SH-SY5Y (cell line): ENCODE results near the gene SUMO2.

Experiments
- GATA2 ChIP-seq: IDR thresholded peaks from 2 replicates; pipeline ENCODE4 v1.6.1; 2011; ENCODE audit warnings: mild to moderate bottlenecking, low read depth, low read length
- GATA3 ChIP-seq: IDR thresholded peaks from 2 replicates; pipeline ENCODE4 v1.6.1; 2011; ENCODE audit warnings: low read depth, mild to moderate bottlenecking, low read length, moderate library complexity

The SUMO2 gene

DNA sequence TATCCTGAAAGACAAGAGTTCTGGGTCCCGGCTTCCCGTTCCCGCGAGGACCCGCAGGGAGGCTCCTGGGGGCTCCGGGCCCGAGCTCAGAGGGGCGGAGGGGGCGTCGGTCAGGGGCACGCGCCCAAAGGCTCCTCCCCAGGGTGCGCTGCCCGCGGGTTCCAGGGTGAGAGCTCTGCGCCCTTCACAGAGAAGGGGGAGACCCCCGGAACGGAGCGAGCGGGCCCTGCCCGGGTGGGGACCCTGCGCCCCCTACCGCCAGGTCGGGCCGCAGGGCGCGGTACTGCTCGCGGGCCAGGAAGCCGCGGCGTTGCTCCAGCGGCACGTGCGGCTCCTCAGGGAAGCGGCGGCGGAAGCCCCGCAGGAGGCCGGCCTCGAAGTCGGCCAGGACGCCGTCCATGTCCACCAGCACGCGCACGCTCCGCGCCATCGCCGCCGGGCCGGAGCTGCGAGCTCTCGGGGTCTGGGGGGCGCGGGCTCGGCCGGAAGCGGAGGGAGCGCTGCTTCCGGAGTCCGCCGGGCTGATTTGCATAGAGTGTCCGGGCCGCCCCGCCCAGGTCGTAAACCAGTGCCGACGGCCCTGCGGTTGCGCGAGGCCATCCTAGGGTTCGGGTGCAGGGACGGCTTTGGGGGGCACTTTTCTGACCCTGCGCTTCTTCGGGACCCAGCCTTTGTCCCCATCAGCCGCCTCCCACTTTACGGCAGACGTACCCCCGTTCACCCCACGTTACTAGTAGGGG, 51.3 kb downstream of the SUMO2 start, which contains the start of gene NT5C:
Gene NT5C, minus strand, starts transcription at position 465 of the 740 bp plus-strand sequence. Its CDS starts 35 bp downstream, at position 430.
- TF ChIP-seq GATA3 (no peak), GATA2 (no peak)

DNA sequence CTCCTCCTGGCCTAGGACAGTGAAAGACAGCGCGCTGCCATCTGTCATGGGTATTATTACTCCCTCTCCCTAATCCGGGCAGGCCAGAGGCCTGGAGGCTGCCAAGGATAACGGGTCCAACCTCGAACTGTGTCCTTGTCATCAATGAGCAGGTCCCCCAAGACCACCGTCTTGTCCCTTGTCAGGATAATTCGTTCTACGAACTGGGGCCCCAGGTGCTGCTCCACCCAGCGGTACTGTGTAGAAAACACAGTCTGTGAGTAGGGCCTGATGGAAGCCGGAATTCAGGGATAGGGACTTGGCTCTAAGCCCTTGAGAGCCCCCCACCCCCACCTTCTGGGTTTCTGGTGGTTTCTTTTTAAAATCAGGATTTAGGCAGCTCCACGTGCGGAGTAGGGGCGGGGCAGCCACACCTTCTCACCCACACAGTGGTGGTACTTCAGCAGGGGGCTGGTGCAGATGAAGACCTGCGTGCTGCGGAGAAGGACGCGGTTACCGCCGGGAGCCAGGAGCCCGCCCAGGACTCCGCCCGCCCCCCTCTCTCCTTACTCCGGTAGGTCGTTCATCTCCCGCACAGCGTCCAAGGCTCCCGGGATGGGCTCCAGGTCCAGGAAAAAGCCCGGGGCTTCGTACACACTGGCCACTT, 52.0 kb downstream of the SUMO2 start:
- TF ChIP-seq GATA3 (no peak), GATA2 (no peak)

GRCh38 chr17:75130059-75130631, 52.6 kb downstream of the SUMO2 start:
- TF ChIP-seq GATA2 (peak; percentile 58), GATA3 (no peak)

DNA sequence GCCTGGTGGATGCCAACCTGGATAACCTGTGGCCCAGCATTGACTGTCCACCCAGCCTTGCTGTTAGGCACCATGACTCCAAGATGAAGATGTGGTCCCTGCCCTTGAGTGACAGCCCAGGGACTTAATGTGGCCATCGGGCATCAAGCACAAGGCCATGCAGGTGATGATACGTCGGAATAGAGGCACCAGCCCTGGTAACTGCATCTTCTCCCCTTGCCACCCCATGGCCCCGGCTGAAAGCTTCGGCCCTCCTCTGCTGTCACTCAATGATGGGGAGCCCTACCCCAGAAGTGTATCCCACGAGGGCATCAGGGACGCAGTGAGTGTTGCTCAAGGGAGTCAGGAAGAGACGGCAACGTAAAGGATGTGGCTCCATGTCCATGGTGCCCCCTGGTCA, 53.2 kb downstream of the SUMO2 start:
- TF ChIP-seq GATA3: no peak
- TF ChIP-seq GATA2: no peak

DNA sequence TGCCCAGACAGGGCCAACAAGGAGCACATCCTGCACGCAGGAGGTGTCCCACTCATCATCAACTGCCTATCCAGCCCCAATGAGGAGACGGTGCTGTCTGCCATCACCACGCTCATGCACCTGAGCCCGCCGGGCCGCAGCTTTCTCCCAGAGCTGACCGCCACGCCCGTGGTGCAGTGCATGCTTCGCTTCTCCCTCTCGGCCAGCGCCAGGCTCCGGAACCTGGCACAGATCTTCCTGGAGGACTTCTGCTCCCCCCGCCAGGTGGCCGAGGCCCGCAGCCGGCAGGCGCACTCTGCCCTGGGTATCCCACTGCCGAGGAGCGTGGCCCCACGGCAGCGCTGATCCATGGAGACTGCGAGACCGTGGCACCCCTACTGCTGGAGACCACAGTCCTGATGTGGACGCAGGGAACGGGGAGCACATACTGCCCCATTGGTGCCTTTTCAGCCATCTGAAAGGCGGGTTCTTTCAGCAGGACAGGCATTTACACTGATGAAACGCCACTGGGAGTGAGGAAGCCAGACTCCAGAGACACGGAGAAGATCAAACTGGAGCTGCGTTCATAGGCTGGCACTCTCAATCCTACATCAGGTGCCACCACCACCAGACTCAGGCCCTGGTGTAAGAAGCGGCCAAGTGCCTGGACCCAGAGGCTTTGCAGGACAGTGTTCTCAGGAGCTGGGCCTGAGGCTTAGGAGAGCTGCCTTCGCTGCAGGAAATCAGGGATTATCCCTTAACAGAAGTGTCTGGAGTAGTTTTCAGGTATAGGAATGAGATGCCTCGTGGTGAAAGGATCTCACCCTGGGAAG, 53.9 kb downstream of the SUMO2 start:
- no peak for TF ChIP-seq GATA3
- no peak for TF ChIP-seq GATA2

DNA sequence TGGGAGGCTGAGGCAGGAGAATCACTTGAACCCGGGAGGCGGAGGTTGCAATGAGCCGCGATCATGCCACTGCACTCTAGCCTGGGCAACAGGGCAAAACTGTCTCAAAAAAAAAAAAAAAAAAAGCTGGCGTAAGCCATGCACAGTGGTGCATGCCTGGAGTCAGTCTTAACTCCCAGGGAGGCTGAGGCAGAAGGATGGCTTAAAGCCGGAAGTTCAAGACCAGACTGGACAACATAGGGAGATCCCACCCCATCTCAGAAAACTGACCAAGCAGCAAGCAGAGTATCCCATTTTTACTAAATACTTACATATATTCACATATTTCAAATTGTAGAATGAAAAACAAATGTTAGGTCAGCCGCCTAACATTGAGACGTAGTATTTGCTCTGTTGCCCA, 55.8 kb downstream of the SUMO2 start:
- TF ChIP-seq GATA2: no peak
- no peak for TF ChIP-seq GATA3

DNA sequence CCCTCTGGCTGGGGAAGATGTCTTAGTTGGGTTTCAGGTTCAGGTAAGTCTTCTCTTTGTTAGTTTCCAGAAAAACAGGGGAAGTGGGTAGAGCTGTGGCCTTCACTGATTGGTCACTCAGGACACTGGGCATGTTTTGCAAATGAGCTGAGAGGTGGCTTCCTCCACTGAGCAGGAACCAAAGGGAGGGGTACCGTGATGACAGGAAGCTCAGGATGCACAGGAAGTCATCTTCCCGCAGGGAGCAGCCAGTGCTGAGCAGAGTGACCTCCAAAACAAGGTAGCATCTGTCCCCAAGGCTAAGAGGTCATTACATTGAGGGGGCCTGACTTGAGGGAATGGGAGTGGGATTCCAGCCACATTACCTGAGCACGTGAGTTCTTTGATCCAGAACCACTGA, 56.8 kb downstream of the SUMO2 start:
- TF ChIP-seq GATA3: no peak

DNA sequence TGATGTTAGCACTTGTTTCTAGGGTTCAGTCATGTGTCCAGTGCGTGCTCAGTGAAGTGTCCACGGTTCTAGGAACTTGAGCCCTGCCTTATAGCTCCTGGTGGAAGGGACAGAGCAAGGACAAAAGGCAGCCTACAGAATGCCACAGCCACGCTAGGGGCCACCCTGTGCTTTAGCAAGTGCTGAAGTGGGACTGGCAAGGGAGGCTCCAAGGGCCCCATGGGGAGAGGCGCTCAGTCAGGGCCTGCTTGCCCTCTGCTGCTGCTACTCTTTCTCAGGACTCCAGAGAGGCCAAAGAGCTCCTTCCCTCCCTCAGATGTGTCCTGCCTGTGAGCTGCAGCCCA, 58.0 kb downstream of the SUMO2 start:
- TF ChIP-seq GATA3 (no peak), GATA2 (no peak)

DNA sequence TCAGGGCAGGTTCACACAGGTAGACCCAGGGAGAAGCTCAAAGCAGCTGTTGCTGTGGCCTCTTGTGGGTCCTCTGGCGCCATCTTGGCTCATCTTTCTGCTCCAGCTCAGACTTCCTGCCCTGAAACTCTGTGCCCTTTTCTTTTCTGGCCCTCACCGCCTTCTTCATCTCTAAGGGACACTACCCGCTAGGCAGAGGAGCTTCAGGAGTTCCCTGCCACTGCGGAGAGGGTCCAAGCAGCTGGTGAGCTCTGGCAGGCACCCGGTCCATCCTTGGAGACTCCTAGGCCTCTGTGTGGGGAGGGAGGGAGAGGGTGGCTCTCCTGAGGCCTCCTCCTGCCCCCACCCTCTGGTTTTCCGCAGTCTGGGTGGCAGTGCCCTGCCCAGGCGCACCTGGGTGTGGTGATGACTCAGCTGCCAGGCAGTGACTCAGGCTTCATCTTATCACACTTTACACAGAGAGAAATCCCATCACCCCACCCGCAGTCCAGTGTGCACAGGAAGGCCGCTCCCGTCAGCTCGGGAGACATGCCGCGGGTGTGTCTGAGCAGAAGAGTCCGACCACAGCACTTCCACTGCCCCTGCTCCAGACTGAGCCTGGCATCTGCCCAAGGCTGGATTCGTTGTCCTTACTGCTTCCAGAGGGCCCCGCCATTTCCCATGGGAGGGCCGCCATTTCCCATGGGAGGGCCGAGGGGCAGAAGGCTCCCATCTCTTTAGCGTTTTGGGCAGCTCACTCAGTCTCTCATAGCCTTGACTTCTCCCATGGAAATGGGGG, 58.5 kb downstream of the SUMO2 start:
- no peak for TF ChIP-seq GATA3
- TF ChIP-seq GATA2: no peak

DNA sequence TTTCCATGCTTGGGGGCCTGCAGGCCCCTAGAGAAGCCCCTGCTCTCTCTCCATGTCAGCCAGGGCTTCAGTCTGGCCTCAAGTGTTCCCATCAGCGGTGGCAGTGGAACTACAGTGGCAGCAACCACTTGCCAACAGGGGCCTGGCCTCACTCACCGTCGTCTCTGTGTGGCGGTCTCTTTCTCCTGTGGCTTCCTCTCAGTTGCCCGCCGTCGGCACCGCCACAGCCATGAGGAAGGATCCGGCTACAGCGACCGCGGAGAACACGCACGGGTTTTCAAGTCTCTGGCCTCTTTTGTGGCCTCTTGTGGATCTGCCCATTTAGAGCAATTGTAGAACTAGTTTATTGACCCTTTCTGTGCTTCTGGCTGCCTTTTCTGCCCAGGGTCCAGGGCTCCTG, 64.5 kb downstream of the SUMO2 start:
- TF ChIP-seq GATA3 (no peak), GATA2 (no peak)

DNA sequence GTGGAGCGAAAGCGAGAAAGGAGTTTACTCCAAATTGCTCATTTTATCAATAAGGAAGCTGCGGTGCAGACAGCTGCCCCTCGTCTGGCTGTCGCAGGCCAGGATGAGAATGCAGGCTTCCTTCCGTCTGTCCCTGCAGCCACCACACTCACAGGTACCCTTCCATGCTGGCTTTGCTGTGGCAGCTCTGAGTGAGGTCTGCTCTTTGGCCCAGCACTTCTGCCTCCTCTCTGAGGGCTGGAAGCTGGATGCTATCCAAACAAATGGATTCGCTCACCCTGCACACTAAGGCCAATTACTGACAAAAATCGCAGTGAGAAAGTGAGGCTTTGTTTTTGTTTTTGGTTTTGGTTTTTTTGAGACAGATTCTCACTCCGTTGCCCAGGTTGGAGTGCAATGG, 66.0 kb downstream of the SUMO2 start:
- TF ChIP-seq GATA3 (no peak), GATA2 (no peak)
